ENCODE measurements around the gene PANK1.

The PANK1 gene

GRCh38 chr10:89644967-89645741 is at the start of gene PANK1:
Gene PANK1, minus strand, starts transcription at chr10:89645242. Its CDS starts 351 bp downstream, at chr10:89644891.
- peak; percentile 64 for DNase-seq

GRCh38 chr10:89693176-89693575 is 48.1 kb upstream of the PANK1 start:
- DNase-seq = no peak

- DNase-seq = no peak
These were observed 47.4 kb upstream of the PANK1 start for GRCh38 chr10:89692416-89692815.

- no peak for DNase-seq
These were observed 45.0 kb upstream of the PANK1 start for GRCh38 chr10:89690027-89690426.

- no peak for DNase-seq
These were observed 40.9 kb upstream of the PANK1 start for GRCh38 chr10:89685936-89686335.

- no peak for DNase-seq
These were observed 39.6 kb upstream of the PANK1 start for GRCh38 chr10:89684604-89685003.

GRCh38 chr10:89683883-89684282 is 38.8 kb upstream of the PANK1 start:
- DNase-seq = no peak

- DNase-seq = no peak
These were observed 34.9 kb upstream of the PANK1 start for GRCh38 chr10:89679986-89680385.

- DNase-seq = no peak
These were observed 32.3 kb upstream of the PANK1 start for GRCh38 chr10:89677341-89677740.

GRCh38 chr10:89670926-89671325 is 25.9 kb upstream of the PANK1 start:
- DNase-seq = no peak

- DNase-seq = no peak
These were observed 24.9 kb upstream of the PANK1 start for GRCh38 chr10:89669985-89670384.

GRCh38 chr10:89668386-89669071 is 23.5 kb upstream of the PANK1 start:
- DNase-seq = no peak

GRCh38 chr10:89666138-89666537 is 21.1 kb upstream of the PANK1 start:
- DNase-seq = no peak

GRCh38 chr10:89665302-89665701 is 20.3 kb upstream of the PANK1 start:
- DNase-seq = no peak

- no peak for DNase-seq
These were observed 19.2 kb upstream of the PANK1 start for GRCh38 chr10:89664203-89664602.

GRCh38 chr10:89663144-89663543 is 18.1 kb upstream of the PANK1 start:
- no peak for DNase-seq

- no peak for DNase-seq
These were observed 17.6 kb upstream of the PANK1 start for GRCh38 chr10:89662596-89662995.

- DNase-seq = no peak
These were observed 14.4 kb upstream of the PANK1 start for GRCh38 chr10:89659143-89660131.

GRCh38 chr10:89657302-89657701 is 12.3 kb upstream of the PANK1 start:
- no peak for DNase-seq

- DNase-seq = no peak
These were observed 10.7 kb upstream of the PANK1 start for GRCh38 chr10:89655722-89656121.

- no peak for DNase-seq
These were observed 8.4 kb upstream of the PANK1 start for GRCh38 chr10:89653410-89653869.

- no peak for DNase-seq
These were observed 7.8 kb upstream of the PANK1 start for GRCh38 chr10:89652806-89653370.

Measured in NCI-H526 treated with DMSO at 0.1 percent for 48 hours (cell line).